ENCODE results near the gene TOM1L2. TPM values are rescaled to one million over a fixed set of nuclear protein-coding genes. Genes with fewer than 3 reads are reported as not detected.
A peak's percentile ranks its signal among the peaks of the same experiment; 100 is the strongest.

TOM1L2 gene
- total and polyA plus RNA-seq, 8 donors, result 51.2 to 71.2 (median 57.4) TPM

DNA sequence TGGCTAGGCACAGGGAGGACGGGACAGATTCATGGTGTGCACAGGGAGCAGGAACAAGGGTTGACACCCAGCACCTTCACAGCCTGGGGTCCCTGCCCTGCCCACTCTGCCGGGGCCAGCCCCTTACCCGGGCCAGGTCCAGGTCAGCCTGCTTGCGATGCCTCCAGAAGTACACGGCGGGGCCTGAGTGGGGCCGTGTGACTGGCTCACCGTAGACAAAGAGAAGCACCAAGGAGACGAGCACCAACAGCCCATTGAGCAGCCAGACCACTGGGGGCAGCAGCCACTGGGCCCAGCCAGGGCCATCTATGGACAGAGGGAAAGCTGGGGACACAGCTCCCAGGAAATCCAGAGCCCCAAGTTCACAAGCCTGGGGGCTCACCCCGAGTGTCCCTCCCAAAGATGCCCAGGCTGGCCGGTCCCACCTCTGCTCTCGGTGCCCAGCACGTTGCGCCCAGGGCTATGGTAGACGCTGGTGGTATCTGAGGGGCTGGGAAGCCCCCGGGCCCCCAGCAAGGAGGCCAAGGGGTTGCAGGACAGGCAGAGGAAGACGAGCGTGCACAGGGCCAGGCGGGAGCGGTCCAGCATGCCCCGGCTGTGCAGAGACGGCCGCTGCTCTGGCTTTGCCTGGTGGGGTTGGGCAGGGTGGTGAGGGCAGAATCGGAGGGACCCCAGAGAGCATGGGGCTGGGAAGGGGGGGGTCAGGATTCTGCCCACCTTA, 155.2 kb downstream of the TOM1L2 start:
- no peak for DNase-seq
- no peak overlapping the region for H3K4me3 ChIP-seq
- H3K9me3 ChIP-seq, result no peaks in the 10 kb centered on the region
- no peak for ATAC-seq
- intact Hi-C loops (cut with DNase I), result loop anchor here in 1 of 2 donors (10.0 kb wide), 1 partner anchor 48 kb away; no protein-coding TSS in a partner anchor
- H3K4me1 ChIP-seq, result peaks cover 21 to 55% of the 10 kb centered on the region in 2 donors
- H3K27ac ChIP-seq, result no peak overlapping the region
- H3K27me3 ChIP-seq, result no peaks in the 10 kb centered on the region
- TF ChIP-seq, protein P1, sequence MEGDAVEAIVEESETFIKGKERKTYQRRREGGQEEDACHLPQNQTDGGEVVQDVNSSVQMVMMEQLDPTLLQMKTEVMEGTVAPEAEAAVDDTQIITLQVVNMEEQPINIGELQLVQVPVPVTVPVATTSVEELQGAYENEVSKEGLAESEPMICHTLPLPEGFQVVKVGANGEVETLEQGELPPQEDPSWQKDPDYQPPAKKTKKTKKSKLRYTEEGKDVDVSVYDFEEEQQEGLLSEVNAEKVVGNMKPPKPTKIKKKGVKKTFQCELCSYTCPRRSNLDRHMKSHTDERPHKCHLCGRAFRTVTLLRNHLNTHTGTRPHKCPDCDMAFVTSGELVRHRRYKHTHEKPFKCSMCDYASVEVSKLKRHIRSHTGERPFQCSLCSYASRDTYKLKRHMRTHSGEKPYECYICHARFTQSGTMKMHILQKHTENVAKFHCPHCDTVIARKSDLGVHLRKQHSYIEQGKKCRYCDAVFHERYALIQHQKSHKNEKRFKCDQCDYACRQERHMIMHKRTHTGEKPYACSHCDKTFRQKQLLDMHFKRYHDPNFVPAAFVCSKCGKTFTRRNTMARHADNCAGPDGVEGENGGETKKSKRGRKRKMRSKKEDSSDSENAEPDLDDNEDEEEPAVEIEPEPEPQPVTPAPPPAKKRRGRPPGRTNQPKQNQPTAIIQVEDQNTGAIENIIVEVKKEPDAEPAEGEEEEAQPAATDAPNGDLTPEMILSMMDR (IDR thresholded peaks at IDR 0.05), result no peak
- peaks cover 0 to 77% of the 10 kb centered on the region in 2 donors for H3K36me3 ChIP-seq

GRCh38 chr17:17816240-17816814, 155.9 kb downstream of the TOM1L2 start:
- Histone ChIP-seq H3K4me3 (no peak overlapping the region), H3K4me1 (peaks cover 19 to 54% of the 10 kb centered on the region in 2 donors), H3K27ac (no peak overlapping the region), H3K27me3 (no peaks in the 10 kb centered on the region), H3K36me3 (peaks cover 0 to 83% of the 10 kb centered on the region in 2 donors), H3K9me3 (no peaks in the 10 kb centered on the region)
- ATAC-seq, result no peak
- TF ChIP-seq, protein P1 (IDR thresholded peaks at IDR 0.05), result no peak
- no peak for DNase-seq
- intact Hi-C loops (cut with DNase I), result loop anchor here in 1 of 2 donors (10.0 kb wide), 1 partner anchor 48 kb away; no protein-coding TSS in a partner anchor

DNA sequence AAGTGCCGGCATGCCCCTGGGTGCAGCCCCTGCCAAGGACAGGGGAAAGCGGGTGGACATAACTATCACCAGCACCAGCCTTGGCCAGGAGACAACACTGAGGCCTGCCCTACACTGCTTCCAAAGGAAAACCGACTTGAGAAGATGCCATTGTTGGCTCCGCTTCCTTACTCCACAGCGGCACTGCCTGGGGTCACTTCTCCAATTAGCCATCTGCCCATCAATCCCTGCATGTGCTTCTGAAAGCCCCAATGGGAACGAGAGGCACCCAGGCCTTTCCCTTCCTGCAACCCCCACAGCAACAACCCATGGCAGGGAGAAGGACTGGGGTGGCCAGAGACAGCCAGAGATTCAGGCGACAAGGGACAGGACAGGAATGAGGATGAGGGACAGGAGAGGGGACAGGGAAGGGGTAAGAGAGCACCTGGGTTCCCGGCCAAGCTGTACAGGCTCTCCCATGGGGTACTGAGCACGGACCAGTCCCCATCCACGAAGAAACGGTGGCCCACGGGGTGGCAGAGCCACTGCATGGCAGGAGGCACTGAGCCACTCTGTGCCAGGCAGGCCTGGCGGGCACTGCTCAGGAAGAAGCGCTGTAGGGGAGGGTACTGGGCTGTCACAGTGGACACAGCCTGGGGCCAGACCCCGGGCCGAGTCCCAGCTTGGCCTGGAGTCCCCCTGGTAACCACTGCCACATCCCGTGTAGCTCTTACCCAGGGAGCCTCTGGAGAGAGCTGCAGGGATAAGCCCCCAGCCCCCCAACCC, 156.6 kb downstream of the TOM1L2 start:
- TF ChIP-seq, protein P1 (IDR thresholded peaks at IDR 0.05), result no peak
- ATAC-seq (no peak), DNase-seq (no peak)
- Histone ChIP-seq H3K4me3 (no peak overlapping the region), H3K4me1 (peaks cover 23 to 47% of the 10 kb centered on the region in 2 donors), H3K36me3 (peaks cover 0 to 89% of the 10 kb centered on the region in 2 donors), H3K27me3 (no peaks in the 10 kb centered on the region), H3K27ac (peak overlapping the region in 1 of 2 donors; percentile 23), H3K9me3 (no peaks in the 10 kb centered on the region)
- intact Hi-C loops (cut with DNase I), result loop anchor here in 1 of 2 donors (10.0 kb wide), 1 partner anchor 49 kb away; no protein-coding TSS in a partner anchor

- ATAC-seq, result no peak
- Histone ChIP-seq H3K4me3 (no peak overlapping the region), H3K27me3 (no peaks in the 10 kb centered on the region), H3K9me3 (no peaks in the 10 kb centered on the region), H3K27ac (peak overlapping the region in 1 of 2 donors; percentile 23), H3K36me3 (peaks cover 0 to 93% of the 10 kb centered on the region in 2 donors), H3K4me1 (peaks cover 22 to 41% of the 10 kb centered on the region in 2 donors)
- TF ChIP-seq, protein P1 (IDR thresholded peaks at IDR 0.05), result no peak
- no peak for DNase-seq
- intact Hi-C loops (cut with DNase I), result loop anchor here in 1 of 2 donors (10.0 kb wide), 1 partner anchor 50 kb away; no protein-coding TSS in a partner anchor
These were observed 157.2 kb downstream of the TOM1L2 start for GRCh38 chr17:17815062-17815406.
